ENCODE data around the gene GNRH2. TPM values are rescaled to one million over a fixed set of nuclear protein-coding genes. Genes with fewer than 3 reads are reported as not detected.

GNRH2 gene
- total RNA-seq, 1 experiment from 2014 or later = 0.65 TPM

GRCh38 chr20:3081641-3082040 is 38.2 kb downstream of the GNRH2 start:
- Histone ChIP-seq H3K9me2 (ENCODE audit: insufficient read depth) (no peaks in the 10 kb centered on the region), H3K4me2 (no peak overlapping the region), H3K4me3 (no peak overlapping the region), H3K4me1 (replicated peaks; ENCODE audit: insufficient read depth) (peaks cover 12% of the 10 kb centered on the region), H3K36me3 (ENCODE audit: low read depth) (no peaks in the 10 kb centered on the region), H4K20me1 (ENCODE audit: insufficient read depth) (no peaks in the 10 kb centered on the region), H3F3A (ENCODE audit: insufficient read depth, low read depth) (no peaks in the 10 kb centered on the region; the same call in 1 of the 2 replicates), H2AFZ (no peak overlapping the region), H3K27me3 (ENCODE audit: insufficient read depth, low read depth) (no peaks in the 10 kb centered on the region), H3K9me3 (ENCODE audit: insufficient read depth, low read depth) (no peaks in the 10 kb centered on the region), H3K27ac (no peak overlapping the region), H3K79me2 (ENCODE audit: low read depth) (no peaks in the 10 kb centered on the region)
- ChIA-PET POLR2A (ENCODE audit: unreplicated experiment) (no interaction called here), CTCF (no interaction called here)
- intact Hi-C loops (cut with micrococcal nuclease; ENCODE audit: unreplicated experiment) = no loop called here
- DNase-seq = no peak
- TF ChIP-seq EZH2 (IDR thresholded peaks at IDR 0.05; ENCODE audit: low read depth) = no peak
- TF ChIP-seq CTCF (conservative IDR thresholded peaks at IDR 0.05) = no peak
- no TSS peak for BruUV-seq (replicated peaks)

GRCh38 chr20:3082306-3082951 is 39.0 kb downstream of the GNRH2 start:
- Histone ChIP-seq H4K20me1 (ENCODE audit: insufficient read depth) (no peaks in the 10 kb centered on the region), H3K4me1 (replicated peaks; ENCODE audit: insufficient read depth) (peaks cover 12% of the 10 kb centered on the region), H3K4me3 (no peak overlapping the region), H3K27me3 (ENCODE audit: insufficient read depth, low read depth) (no peaks in the 10 kb centered on the region), H3K9me3 (ENCODE audit: insufficient read depth, low read depth) (no peaks in the 10 kb centered on the region), H2AFZ (no peak overlapping the region), H3K36me3 (ENCODE audit: low read depth) (no peaks in the 10 kb centered on the region), H3F3A (ENCODE audit: insufficient read depth, low read depth) (no peaks in the 10 kb centered on the region; the same call in 1 of the 2 replicates), H3K9me2 (ENCODE audit: insufficient read depth) (no peaks in the 10 kb centered on the region), H3K79me2 (ENCODE audit: low read depth) (no peaks in the 10 kb centered on the region), H3K27ac (no peak overlapping the region), H3K4me2 (no peak overlapping the region)
- TF ChIP-seq CTCF (conservative IDR thresholded peaks at IDR 0.05) (no peak), EZH2 (IDR thresholded peaks at IDR 0.05; ENCODE audit: low read depth) (no peak)
- ChIA-PET CTCF (no interaction called here), POLR2A (ENCODE audit: unreplicated experiment) (no interaction called here)
- no TSS peak for BruUV-seq (replicated peaks)
- intact Hi-C loops (cut with micrococcal nuclease; ENCODE audit: unreplicated experiment) = no loop called here
- no peak for DNase-seq

GRCh38 chr20:3082955-3083952 is 39.8 kb downstream of the GNRH2 start:
- no peak overlapping the region for H2AFZ ChIP-seq
- H3K4me1 ChIP-seq (replicated peaks; ENCODE audit: insufficient read depth) = peaks cover 12% of the 10 kb centered on the region
- DNase-seq = no peak
- no peak overlapping the region for H3K4me3 ChIP-seq
- POLR2A ChIA-PET (ENCODE audit: unreplicated experiment) = no interaction called here
- H3K79me2 ChIP-seq (ENCODE audit: low read depth) = no peaks in the 10 kb centered on the region
- no peaks in the 10 kb centered on the region for H3K36me3 ChIP-seq (ENCODE audit: low read depth)
- BruUV-seq (replicated peaks) = no TSS peak
- H3K27me3 ChIP-seq (ENCODE audit: insufficient read depth, low read depth) = no peaks in the 10 kb centered on the region
- no peak overlapping the region for H3K27ac ChIP-seq
- CTCF ChIA-PET = no interaction called here
- intact Hi-C loops (cut with micrococcal nuclease; ENCODE audit: unreplicated experiment) = no loop called here
- H3K4me2 ChIP-seq = no peak overlapping the region
- H3K9me3 ChIP-seq (ENCODE audit: insufficient read depth, low read depth) = no peaks in the 10 kb centered on the region
- no peaks in the 10 kb centered on the region; the same call in 1 of the 2 replicates for H3F3A ChIP-seq (ENCODE audit: insufficient read depth, low read depth)
- TF ChIP-seq CTCF (conservative IDR thresholded peaks at IDR 0.05) (no peak), EZH2 (IDR thresholded peaks at IDR 0.05; ENCODE audit: low read depth) (no peak)
- H4K20me1 ChIP-seq (ENCODE audit: insufficient read depth) = no peaks in the 10 kb centered on the region
- no peaks in the 10 kb centered on the region for H3K9me2 ChIP-seq (ENCODE audit: insufficient read depth)
